Peyer's patch (tissue), 4 donors: ENCODE measurements around the gene CS. TPM values are rescaled to one million over a fixed set of nuclear protein-coding genes. Genes with fewer than 3 reads are reported as not detected.

Source experiments
- DNase-seq, 3 donors: peaks; one replicate each; pipeline ENCODE4 v3.0.0-alpha.2; 2017 to 2019
- H3K27ac ChIP-seq, 4 donors: fragments of 200-600 bp; sonication (generic); one replicate each; pipeline ENCODE4 v1.5.1; 2016 to 2019
- H3K27me3 ChIP-seq, 2 donors: fragments of 200-600 bp; sonication (generic); one replicate each; pipeline ENCODE4 v1.5.1; 2019
- H3K36me3 ChIP-seq, 3 donors: fragments of 200-600 bp; sonication (generic); one replicate each; pipeline ENCODE4 v1.5.1; 2016 to 2019
- H3K4me1 ChIP-seq, 4 donors: fragments of 200-600 bp; sonication (generic); one replicate each; pipeline ENCODE4 v1.5.1; 2016 to 2019
- H3K4me3 ChIP-seq, 4 donors: fragments of 200-600 bp; sonication (generic); 1 replicate in 3 of 4; 2 replicates in 1 of 4; pipeline ENCODE4 v1.5.1; 2016 to 2019; ENCODE audit warnings: mild to moderate bottlenecking in 1 of 4
- H3K9me3 ChIP-seq, 4 donors: fragments of 200-600 bp; sonication (generic); one replicate each; pipeline ENCODE4 v1.5.1; 2016 to 2019; ENCODE audit warnings: mild to moderate bottlenecking in 1 of 4
- CTCF ChIP-seq, 6 experiments: fragments of 450-650 bp in 4 of 6; fragments of 200-600 bp in 2 of 6; sonication (generic) in 1 of 6; IDR thresholded peaks; one replicate each; pipeline ENCODE4 v1.5.1; 2017 to 2019; ENCODE audit warnings: antibody characterized with exemption in 6 of 6, mild to moderate bottlenecking in 3 of 6, moderate library complexity in 1 of 6
- POLR2A ChIP-seq, 2 donors: fragments of 450-650 bp; IDR thresholded peaks; one replicate each; pipeline ENCODE4 v1.5.1; 2017; ENCODE audit warnings: antibody characterized with exemption in 2 of 2, mild to moderate bottlenecking in 2 of 2, moderate library complexity in 2 of 2
- total RNA-seq, 4 donors: library from RNA; depleted of rRNA; stranded (reverse); fragments of >200 nt; gene quantifications; one replicate each; pipeline ENCODE4 v1.1.0, GENCODE V29; 2016

The CS gene
- total RNA-seq, 4 donors from 2014 or later: 184 to 228 (median 203) TPM

DNA sequence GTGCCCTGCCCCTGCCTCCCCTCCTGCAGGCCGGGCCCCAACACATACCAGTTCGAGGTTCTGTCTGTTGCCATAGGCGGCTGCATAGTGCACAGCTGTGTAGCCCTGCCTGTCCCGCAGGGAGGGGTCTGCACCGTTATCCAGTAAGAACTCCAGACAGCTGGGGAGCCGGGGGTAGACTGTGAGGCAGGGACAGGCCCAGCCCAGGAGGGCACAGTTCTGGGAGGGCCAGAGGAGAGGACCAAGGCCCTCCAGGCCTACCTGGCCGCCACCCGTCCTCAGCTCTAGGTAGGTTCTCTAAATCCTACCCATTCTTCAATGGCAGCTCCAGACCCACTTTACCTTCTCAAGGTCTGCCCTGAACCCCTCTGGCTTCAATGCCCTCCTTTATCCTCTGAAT lies 51.4 kb downstream of the CS start:
- DNase-seq: no peak
- Histone ChIP-seq H3K4me3 (no peak overlapping the region), H3K27ac (no peak overlapping the region), H3K36me3 (peaks cover 0 to 100% (median 0%) of the 10 kb centered on the region in 3 donors), H3K27me3 (no peaks in the 10 kb centered on the region), H3K9me3 (no peaks in the 10 kb centered on the region), H3K4me1 (no peaks in the 10 kb centered on the region)
- TF ChIP-seq POLR2A (IDR thresholded peaks at IDR 0.05): no peak
- no peak for TF ChIP-seq CTCF (IDR thresholded peaks at IDR 0.05)

DNA sequence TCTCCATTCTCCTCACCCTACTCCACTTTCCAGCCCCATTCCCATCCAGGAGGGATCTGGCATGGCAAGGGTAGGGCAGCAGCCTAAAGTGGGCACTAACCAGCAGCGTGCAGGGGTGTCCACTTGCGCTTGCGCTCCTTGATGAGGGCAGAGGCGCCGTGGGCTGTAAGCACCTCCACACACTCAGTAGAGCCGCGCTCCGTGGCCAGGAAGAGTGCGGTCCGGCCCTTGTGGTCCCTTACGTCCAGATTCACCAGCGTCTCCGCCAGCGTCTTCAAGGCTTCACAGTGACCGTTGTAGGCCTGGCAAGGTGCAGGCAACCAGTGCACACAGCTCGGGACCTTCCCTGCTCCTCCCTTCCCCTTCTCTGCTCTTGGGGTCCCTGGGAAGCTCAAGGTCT lies 52.2 kb downstream of the CS start:
- DNase-seq: no peak
- TF ChIP-seq CTCF (IDR thresholded peaks at IDR 0.05): no peak
- no peaks in the 10 kb centered on the region for H3K4me1 ChIP-seq
- no peak overlapping the region for H3K27ac ChIP-seq
- no peaks in the 10 kb centered on the region for H3K27me3 ChIP-seq
- H3K36me3 ChIP-seq: peaks cover 0 to 100% (median 0%) of the 10 kb centered on the region in 3 donors
- H3K9me3 ChIP-seq: no peaks in the 10 kb centered on the region
- no peak overlapping the region for H3K4me3 ChIP-seq

- Histone ChIP-seq H3K4me3 (no peak overlapping the region), H3K4me1 (no peaks in the 10 kb centered on the region), H3K36me3 (peaks cover 0 to 100% (median 0%) of the 10 kb centered on the region in 3 donors), H3K27me3 (no peaks in the 10 kb centered on the region), H3K27ac (no peak overlapping the region), H3K9me3 (no peaks in the 10 kb centered on the region)
- no peak for TF ChIP-seq POLR2A (IDR thresholded peaks at IDR 0.05)
- no peak for TF ChIP-seq CTCF (IDR thresholded peaks at IDR 0.05)
- no peak for DNase-seq
Measured at GRCh38 chr12:56244494-56244893, 55.6 kb downstream of the CS start.

DNA sequence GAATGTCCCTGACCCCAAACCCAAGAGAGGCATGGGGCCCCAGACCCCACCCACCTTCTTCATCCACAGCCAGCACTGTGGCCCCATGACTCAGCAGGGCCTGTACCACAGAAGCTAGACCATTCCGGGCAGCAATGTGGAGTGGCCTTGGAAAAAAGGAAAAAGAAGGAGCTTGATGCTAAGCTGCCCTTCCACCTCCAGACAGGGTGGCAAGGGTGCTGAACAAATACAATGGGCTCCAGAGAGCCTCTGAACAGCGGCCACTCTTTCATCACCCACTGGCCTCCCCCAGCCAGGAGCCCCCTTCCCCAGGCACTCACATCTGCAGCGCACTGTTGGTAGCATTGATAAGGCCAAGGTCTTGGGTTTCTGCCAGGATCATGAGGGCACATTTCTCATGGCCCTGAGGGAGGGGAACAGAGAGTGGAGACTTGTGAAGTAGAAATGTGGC lies 56.4 kb downstream of the CS start:
- Histone ChIP-seq H3K4me1 (no peaks in the 10 kb centered on the region), H3K4me3 (no peak overlapping the region), H3K9me3 (no peaks in the 10 kb centered on the region), H3K27me3 (no peaks in the 10 kb centered on the region), H3K36me3 (peaks cover 0 to 94% (median 0%) of the 10 kb centered on the region in 3 donors), H3K27ac (no peak overlapping the region)
- TF ChIP-seq CTCF (IDR thresholded peaks at IDR 0.05): no peak
- TF ChIP-seq POLR2A (IDR thresholded peaks at IDR 0.05): no peak
- no peak for DNase-seq

DNA sequence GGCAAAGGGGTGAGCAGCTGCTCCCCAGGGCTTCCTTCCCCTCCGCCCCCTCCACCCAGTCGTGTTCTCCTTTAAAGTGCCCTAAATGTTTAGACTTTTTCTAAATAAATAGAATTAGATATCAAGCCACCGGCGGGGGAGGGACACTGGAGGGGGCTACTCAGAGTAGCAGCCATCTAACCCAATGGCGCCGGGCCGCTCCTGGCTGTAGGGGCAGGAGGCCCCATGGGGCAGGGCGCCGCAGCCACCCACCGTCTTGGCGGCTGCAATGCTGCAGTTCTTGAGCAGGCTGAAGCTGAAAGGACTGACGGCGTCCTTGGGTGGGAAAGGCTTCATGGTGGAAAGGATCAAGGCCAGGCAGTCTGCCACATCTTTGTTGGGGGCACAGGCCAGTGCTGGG lies 57.1 kb downstream of the CS start:
- Histone ChIP-seq H3K9me3 (no peaks in the 10 kb centered on the region), H3K4me1 (no peaks in the 10 kb centered on the region), H3K4me3 (no peak overlapping the region), H3K36me3 (peaks cover 0 to 92% (median 0%) of the 10 kb centered on the region in 3 donors), H3K27ac (no peak overlapping the region), H3K27me3 (no peaks in the 10 kb centered on the region)
- DNase-seq: no peak
- TF ChIP-seq CTCF (IDR thresholded peaks at IDR 0.05) (no peak), POLR2A (IDR thresholded peaks at IDR 0.05) (no peak)
